GM23338 (cell line): ENCODE results near the gene DNAI7. TPM values are rescaled to one million over a fixed set of nuclear protein-coding genes. Genes with fewer than 3 reads are reported as not detected.

Experiments
- ATAC-seq: fragments of 200-7000 bp; cut with Tn5 transposase; 3 replicates; pipeline ENCODE4 v1.9.1; 2020
- DNase-seq: peaks from one replicate; pipeline ENCODE4 v3.0.0-alpha.2; 2015; ENCODE audit warnings: low spot score
- H2AFZ ChIP-seq: fragments of 200-600 bp; sonication (generic); 2 replicates; pipeline ENCODE4 v1.8.0; 2016; ENCODE audit warnings: antibody characterized with exemption, mild to moderate bottlenecking, moderate library complexity
- H3F3A ChIP-seq: fragments of 200-600 bp; sonication (generic); replicated peaks from 2 replicates; pipeline ENCODE4 v1.8.0; 2017; ENCODE audit warnings: antibody characterized with exemption, mixed run types, low read depth
- H3K27ac ChIP-seq: fragments of 200-600 bp; sonication (generic); 2 replicates; pipeline ENCODE4 v1.6.1; 2016; ENCODE audit warnings: low read depth
- H3K27me3 ChIP-seq: fragments of 200-600 bp; sonication (generic); 2 replicates; pipeline ENCODE4 v1.8.0; 2016; ENCODE audit warnings: mild to moderate bottlenecking, mixed run types, moderate library complexity; ENCODE audit not compliant: insufficient read depth
- H3K36me3 ChIP-seq: fragments of 200-600 bp; sonication (generic); 2 replicates; pipeline ENCODE4 v1.8.0; 2016; ENCODE audit warnings: mild to moderate bottlenecking; ENCODE audit not compliant: insufficient read depth
- H3K4me1 ChIP-seq: fragments of 200-600 bp; sonication (generic); 2 replicates; pipeline ENCODE4 v1.8.0; 2016; ENCODE audit warnings: mild to moderate bottlenecking, moderate library complexity; ENCODE audit not compliant: insufficient read depth
- H3K4me2 ChIP-seq: fragments of 200-600 bp; sonication (generic); 2 replicates; pipeline ENCODE4 v1.7.1; 2017; ENCODE audit warnings: mixed run types
- H3K4me3 ChIP-seq: fragments of 200-600 bp; sonication (generic); 2 replicates; pipeline ENCODE4 v1.6.1; 2016; ENCODE audit warnings: mixed run types
- H3K79me2 ChIP-seq: fragments of 200-600 bp; sonication (generic); replicated peaks from 2 replicates; pipeline ENCODE4 v1.8.0; 2017; ENCODE audit warnings: mild to moderate bottlenecking; ENCODE audit not compliant: insufficient read depth
- H3K9me2 ChIP-seq: fragments of 200-600 bp; sonication (generic); 2 replicates; pipeline ENCODE4 v1.8.0; 2017; ENCODE audit not compliant: insufficient read depth
- H4K20me1 ChIP-seq: fragments of 200-600 bp; sonication (generic); replicated peaks from 2 replicates; pipeline ENCODE4 v1.8.0; 2017; ENCODE audit warnings: mild to moderate bottlenecking; ENCODE audit not compliant: insufficient read depth
- H3K27ac Mint-ChIP-seq: 2 replicates; pipeline ENCODE4 v1.8.0; 2020; ENCODE audit warnings: inconsistent platforms, mild to moderate bottlenecking, moderate library complexity, mixed read lengths
- H3K27me3 Mint-ChIP-seq: 3 replicates; pipeline ENCODE4 v1.8.0; 2022; ENCODE audit warnings: low read depth, mild to moderate bottlenecking, moderate library complexity, mixed read lengths, inconsistent platforms; ENCODE audit not compliant: insufficient read depth, poor library complexity
- H3K36me3 Mint-ChIP-seq: 3 replicates; pipeline ENCODE4 v1.8.0; 2021; ENCODE audit warnings: low read depth, mild to moderate bottlenecking, inconsistent platforms, moderate library complexity, mixed read lengths
- H3K4me1 Mint-ChIP-seq: 3 replicates; pipeline ENCODE4 v1.8.0; 2020; ENCODE audit warnings: mild to moderate bottlenecking, inconsistent platforms, mixed read lengths
- H3K4me3 Mint-ChIP-seq: 3 replicates; pipeline ENCODE4 v1.8.0; 2021; ENCODE audit warnings: moderate library complexity, mild to moderate bottlenecking, inconsistent platforms, mixed read lengths
- H3K9me3 Mint-ChIP-seq: 3 replicates; pipeline ENCODE4 v1.8.0; 2020; ENCODE audit warnings: moderate library complexity, mild to moderate bottlenecking, inconsistent platforms, mixed read lengths
- CTCF ChIP-seq, 2 experiments: fragments of 200-600 bp in 1 of 2; sonication (generic) in 1 of 2; conservative IDR thresholded peaks; 2 replicates each; pipeline versions ENCODE4 v1.5.1 to v1.6.1; 2016 to 2017; ENCODE audit warnings: antibody characterized with exemption in 2 of 2, low read depth in 2 of 2, mild to moderate bottlenecking in 2 of 2, moderate library complexity in 1 of 2
- EZH2phosphoT487 ChIP-seq: fragments of 200-600 bp; sonication (generic); IDR thresholded peaks from one replicate; pipeline ENCODE4 v1.8.1; 2018; ENCODE audit warnings: antibody characterized with exemption; ENCODE audit not compliant: unreplicated experiment
- NANOG ChIP-seq: IDR thresholded peaks from 2 replicates; pipeline ENCODE4 v1.6.1; 2016; ENCODE audit warnings: antibody characterized with exemption, borderline replicate concordance
- POLR2AphosphoS5 ChIP-seq: IDR thresholded peaks from 2 replicates; pipeline ENCODE4 v1.6.1; 2016; ENCODE audit warnings: antibody characterized with exemption, low read depth
- STAT1 ChIP-seq: IDR thresholded peaks from one replicate; pipeline ENCODE4 v1.6.1; 2016; ENCODE audit warnings: antibody characterized with exemption; ENCODE audit not compliant: unreplicated experiment
- ZNF114 ChIP-seq: fragments of 250-450 bp; sonication (Bioruptor Pico); IDR thresholded peaks from 2 replicates; pipeline ENCODE4 v1.5.0; 2020; ENCODE audit warnings: mild to moderate bottlenecking, moderate library complexity
- ZNF462 ChIP-seq: fragments of 250-450 bp; sonication (Bioruptor Pico); IDR thresholded peaks from 2 replicates; pipeline ENCODE4 v1.5.0; 2020; ENCODE audit warnings: mild to moderate bottlenecking, moderate library complexity
- polyA plus RNA-seq: library from polyadenylated mRNA; unstranded; fragments of >200 nt; fragmentation: Nextera tagmentation; extraction: Ambion mirVana; gene quantifications from 2 replicates; pipeline ENCODE4 v1.2.1, GENCODE V29; 2016
- total RNA-seq: library from RNA; depleted of rRNA; stranded (reverse); fragments of >200 nt; shearing (Covaris generic); gene quantifications from 2 replicates; pipeline ENCODE4 v1.2.3, GENCODE V29; 2014

The DNAI7 gene
- total and polyA plus RNA-seq, 2 experiments from 2014 or later = 0.08 TPM; not detected in 1

GRCh38 chr12:25110260-25110659 is 84.7 kb downstream of the DNAI7 start:
- Histone ChIP-seq H2AFZ (no peak overlapping the region), H3K4me1 (no peaks in the 10 kb centered on the region), H3K36me3 (no peaks in the 10 kb centered on the region), H3K79me2 (no peaks in the 10 kb centered on the region), H3K27ac (no peak overlapping the region), H3F3A (no peaks in the 10 kb centered on the region), H3K27me3 (no peaks in the 10 kb centered on the region), H3K9me2 (no peaks in the 10 kb centered on the region), H3K4me2 (no peak overlapping the region), H3K4me3 (no peak overlapping the region), H4K20me1 (no peaks in the 10 kb centered on the region)
- no peaks in the 10 kb centered on the region for H3K36me3 Mint-ChIP-seq
- no peak for DNase-seq
- no peak overlapping the region for H3K4me3 Mint-ChIP-seq
- H3K4me1 Mint-ChIP-seq = no peaks in the 10 kb centered on the region
- H3K27ac Mint-ChIP-seq = no peak overlapping the region
- no peaks in the 10 kb centered on the region for H3K27me3 Mint-ChIP-seq
- no peak for TF ChIP-seq ZNF462 (CRISPR knock-in tag)
- no peak for TF ChIP-seq EZH2phosphoT487
- TF ChIP-seq STAT1 = no peak
- no peak for TF ChIP-seq POLR2AphosphoS5
- no peak for TF ChIP-seq ZNF114 (CRISPR knock-in tag)
- no peak for TF ChIP-seq NANOG
- no peak for TF ChIP-seq CTCF (conservative IDR thresholded peaks at IDR 0.05; ENCODE audit: low read depth in 2 of 2)
- no peak for ATAC-seq
- no peaks in the 10 kb centered on the region for H3K9me3 Mint-ChIP-seq
